ENCODE measurements around the gene SDF2. TPM values are rescaled to one million over a fixed set of nuclear protein-coding genes. Genes with fewer than 3 reads are reported as not detected.

Gene SDF2, protein sequence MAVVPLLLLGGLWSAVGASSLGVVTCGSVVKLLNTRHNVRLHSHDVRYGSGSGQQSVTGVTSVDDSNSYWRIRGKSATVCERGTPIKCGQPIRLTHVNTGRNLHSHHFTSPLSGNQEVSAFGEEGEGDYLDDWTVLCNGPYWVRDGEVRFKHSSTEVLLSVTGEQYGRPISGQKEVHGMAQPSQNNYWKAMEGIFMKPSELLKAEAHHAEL
- total RNA-seq (2022; extraction: Qiagen RNA extraction; ENCODE audit: low read depth): 80.3 to 84.5 TPM (median 82.4 TPM) in 5 replicates

DNA sequence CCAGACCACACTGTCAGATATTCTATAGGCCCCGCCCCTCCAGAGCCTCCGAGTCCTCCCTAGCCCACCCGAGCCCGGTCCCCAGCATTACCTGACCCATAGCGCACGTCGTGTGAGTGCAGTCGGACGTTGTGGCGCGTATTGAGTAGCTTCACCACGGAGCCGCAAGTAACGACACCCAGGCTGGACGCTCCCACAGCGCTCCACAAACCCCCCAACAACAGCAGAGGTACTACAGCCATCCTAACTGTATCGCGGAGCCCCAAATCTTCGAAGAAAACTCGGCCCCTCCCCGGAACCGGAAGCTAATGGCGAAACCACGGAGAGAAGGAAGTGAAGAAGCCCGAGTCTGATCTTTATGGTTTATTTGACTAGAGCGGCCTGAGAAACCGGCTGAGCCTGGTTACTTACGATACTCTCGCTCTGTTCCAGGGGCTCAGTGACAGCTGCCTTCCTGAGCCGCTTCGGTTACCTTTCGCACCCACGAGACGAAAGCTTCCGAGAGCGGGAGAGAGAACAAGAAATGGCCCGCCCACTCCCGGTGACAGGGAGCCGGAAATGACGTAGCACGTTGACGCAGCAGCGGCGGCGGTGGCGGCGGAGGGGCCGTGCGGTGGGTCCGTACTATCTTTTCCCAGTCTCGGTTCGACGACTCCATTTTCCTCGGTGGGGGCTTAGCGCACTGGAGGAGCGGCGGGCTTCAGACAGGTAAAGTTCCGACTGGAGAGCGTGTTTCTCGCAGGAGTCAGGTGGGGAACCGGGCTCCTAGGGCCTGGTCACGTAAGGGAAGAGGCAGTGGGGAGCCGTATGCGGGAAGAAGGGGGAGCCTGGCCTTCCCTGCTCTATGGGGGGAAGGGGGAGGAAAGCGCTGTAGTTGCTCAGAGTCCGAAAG lies at the start of gene SDF2, which contains the start of gene SUPT6H:
Gene SDF2, minus strand, starts transcription at position 272 of the 892 bp plus-strand sequence. Its CDS starts 30 bp downstream, at position 242.
Gene SUPT6H, plus strand, starts transcription at position 571 of the 892 bp plus-strand sequence. CDS start 11,197 bp downstream, outside the sequence.

DNA sequence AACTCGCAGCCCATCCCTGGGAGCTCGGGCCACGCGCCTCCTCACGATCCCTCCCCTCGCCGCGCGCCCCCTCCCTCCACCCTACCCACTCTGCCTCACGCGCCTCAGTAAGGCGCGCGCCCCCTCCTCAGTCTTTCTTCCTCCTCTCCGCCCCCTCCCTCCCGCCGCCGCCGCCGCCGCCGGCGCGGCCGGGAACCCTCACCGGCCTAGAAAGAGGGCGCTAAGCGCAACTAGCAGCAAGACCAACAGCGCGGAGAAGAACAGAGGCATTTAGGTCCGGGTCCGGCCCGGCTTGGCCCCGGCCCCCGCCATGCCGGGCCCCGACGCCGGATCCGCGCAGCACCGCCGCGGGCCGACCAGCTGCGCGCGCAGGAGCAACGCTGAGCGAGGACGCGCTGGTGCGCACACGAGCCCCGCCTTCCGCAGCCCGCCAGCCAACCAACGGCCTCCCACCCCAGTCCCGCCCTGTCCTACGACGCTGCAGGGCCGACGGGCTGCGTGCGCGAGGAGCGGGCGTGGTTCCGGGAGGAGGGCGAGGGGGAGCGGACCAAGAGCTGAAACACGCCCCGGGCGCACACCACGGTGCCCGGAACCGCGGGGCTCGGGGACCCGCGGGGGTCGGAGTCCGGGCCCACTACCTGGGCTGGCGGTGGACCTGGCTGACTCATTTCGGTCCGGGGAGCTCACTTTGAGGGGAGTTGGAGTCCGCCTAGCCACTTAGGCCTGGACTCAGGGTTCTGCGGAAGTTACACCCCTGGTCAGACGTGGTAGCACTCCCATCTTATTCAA lies 16.7 kb downstream of the SDF2 start, which contains the start of gene BLTP2:
Gene BLTP2, minus strand, starts transcription at position 372 of the 789 bp plus-strand sequence. Its CDS starts 102 bp downstream, at position 270.

DNA sequence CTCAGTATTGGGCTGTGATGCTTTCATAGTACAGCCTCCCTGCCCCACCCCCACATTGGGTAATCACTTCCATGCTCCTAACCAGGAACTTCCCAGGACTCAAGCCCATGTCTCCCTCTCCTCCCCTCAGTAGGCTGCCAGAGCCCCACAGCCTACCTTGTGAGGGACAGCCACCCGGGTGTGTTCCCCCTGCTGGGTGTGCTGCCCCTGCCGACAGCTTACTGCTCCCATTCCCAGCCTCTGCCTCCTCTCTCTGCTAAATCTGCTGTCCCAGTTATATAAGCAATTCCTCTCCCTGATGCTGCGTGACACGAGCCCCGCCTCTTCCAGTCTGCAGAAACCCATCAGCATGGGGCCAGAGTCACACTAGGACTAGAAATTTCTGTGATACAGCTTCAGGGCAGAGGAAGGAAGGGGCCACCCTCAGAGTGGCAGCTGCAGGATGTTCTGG lies 47.8 kb downstream of the SDF2 start, which contains the start of gene RSKR:
Gene RSKR, minus strand, starts transcription at position 255 of the 451 bp plus-strand sequence. Its CDS starts 24 bp downstream, at position 231.

DNA sequence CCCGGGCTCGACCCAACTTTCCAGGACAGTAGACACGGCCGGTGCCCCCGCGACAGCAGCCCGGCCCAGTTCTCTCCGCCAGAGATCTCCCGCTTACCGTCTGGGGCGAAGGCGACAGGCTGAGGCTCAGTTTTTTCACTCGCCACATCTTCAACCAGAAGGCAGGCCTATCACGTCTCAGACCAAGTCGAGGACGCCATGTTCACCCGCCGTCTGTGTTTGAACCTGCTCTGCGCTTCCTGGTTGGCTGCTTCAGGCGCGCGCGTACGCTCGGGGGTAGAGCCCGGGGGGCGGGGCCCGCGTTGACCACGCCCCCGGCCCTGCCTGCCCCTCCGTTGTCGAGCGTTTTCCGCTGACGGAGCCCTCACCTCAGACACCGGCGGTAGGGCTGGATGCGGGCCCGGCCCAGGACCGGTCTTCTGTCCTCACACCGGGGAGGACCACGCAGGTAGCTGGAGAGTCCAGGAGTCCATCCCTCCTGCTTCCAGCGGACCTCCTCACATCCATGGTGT lies 62.9 kb downstream of the SDF2 start, which contains the start of gene SPAG5:
Gene SPAG5, minus strand, starts transcription at position 227 of the 512 bp plus-strand sequence. Its CDS starts 79 bp downstream, at position 148.

Other genes starting within 250 kb of the SDF2 start
- 0.10 to 0.18 TPM (median 0.14 TPM) in 5 replicates for gene SLC13A2, start 188.3 kb downstream of the SDF2 start, total RNA-seq (2022; extraction: Qiagen RNA extraction; ENCODE audit: low read depth)
- 0.03 TPM in 2 of 5 replicates, not detected in the others for gene FOXN1, start 155.6 kb downstream of the SDF2 start, total RNA-seq (2022; extraction: Qiagen RNA extraction; ENCODE audit: low read depth)
- 26.8 to 35.5 TPM (median 29.7 TPM) in 5 replicates for gene UNC119, start 109.3 kb downstream of the SDF2 start, total RNA-seq (2022; extraction: Qiagen RNA extraction; ENCODE audit: low read depth)
- gene PIGS, start 90.4 kb downstream of the SDF2 start, total RNA-seq (2022; extraction: Qiagen RNA extraction; ENCODE audit: low read depth): 51.4 to 61.9 TPM (median 58.3 TPM) in 5 replicates
- gene ALDOC, start 85.0 kb downstream of the SDF2 start, total RNA-seq (2022; extraction: Qiagen RNA extraction; ENCODE audit: low read depth): 1.2 to 2.3 TPM (median 2.1 TPM) in 5 replicates
- 70.5 to 83.0 TPM (median 75.8 TPM) in 5 replicates for gene SPAG5, start 62.9 kb downstream of the SDF2 start, total RNA-seq (2022; extraction: Qiagen RNA extraction; ENCODE audit: low read depth)
- gene RSKR, start 47.7 kb downstream of the SDF2 start, total RNA-seq (2022; extraction: Qiagen RNA extraction; ENCODE audit: low read depth): 2.5 to 4.6 TPM (median 3.8 TPM) in 5 replicates
- gene BLTP2, start 16.7 kb downstream of the SDF2 start, total RNA-seq (2022; extraction: Qiagen RNA extraction; ENCODE audit: low read depth): 50.8 to 63.8 TPM (median 58.0 TPM) in 5 replicates
- gene SUPT6H, start 299 bp upstream of the SDF2 start, total RNA-seq (2022; extraction: Qiagen RNA extraction; ENCODE audit: low read depth): 67.1 to 72.5 TPM (median 71.6 TPM) in 5 replicates
- gene PROCA1, start 50.0 kb upstream of the SDF2 start, total RNA-seq (2022; extraction: Qiagen RNA extraction; ENCODE audit: low read depth): 0.88 to 1.8 TPM (median 1.3 TPM) in 5 replicates
- 200 to 242 TPM (median 235 TPM) in 5 replicates for gene RAB34, start 56.0 kb upstream of the SDF2 start, total RNA-seq (2022; extraction: Qiagen RNA extraction; ENCODE audit: low read depth)
- gene RPL23A, start 58.1 kb upstream of the SDF2 start, total RNA-seq (2022; extraction: Qiagen RNA extraction; ENCODE audit: low read depth): 1,948 to 2,533 TPM (median 2,127 TPM) in 5 replicates
- gene TLCD1, start 64.3 kb upstream of the SDF2 start, total RNA-seq (2022; extraction: Qiagen RNA extraction; ENCODE audit: low read depth): 28.8 to 45.3 TPM (median 43.0 TPM) in 5 replicates
- gene NEK8, start 66.9 kb upstream of the SDF2 start, total RNA-seq (2022; extraction: Qiagen RNA extraction; ENCODE audit: low read depth): 3.3 to 4.7 TPM (median 4.5 TPM) in 5 replicates
- 60.4 to 85.7 TPM (median 78.9 TPM) in 5 replicates for gene TRAF4, start 82.1 kb upstream of the SDF2 start, total RNA-seq (2022; extraction: Qiagen RNA extraction; ENCODE audit: low read depth)
- gene FAM222B, start 180.9 kb upstream of the SDF2 start, total RNA-seq (2022; extraction: Qiagen RNA extraction; ENCODE audit: low read depth): 31.7 to 38.7 TPM (median 35.9 TPM) in 5 replicates
- gene ERAL1, start 193.1 kb upstream of the SDF2 start, total RNA-seq (2022; extraction: Qiagen RNA extraction; ENCODE audit: low read depth): 73.5 to 91.3 TPM (median 88.3 TPM) in 5 replicates
- gene FLOT2, start 235.8 kb upstream of the SDF2 start, total RNA-seq (2022; extraction: Qiagen RNA extraction; ENCODE audit: low read depth): 71.3 to 83.8 TPM (median 81.1 TPM) in 5 replicates
- 4.8 to 6.1 TPM (median 5.7 TPM) in 5 replicates for gene DHRS13, start 241.2 kb upstream of the SDF2 start, total RNA-seq (2022; extraction: Qiagen RNA extraction; ENCODE audit: low read depth)

Data from A549 treated with GW870086 at 1 μM for 4 hours (cell line).